ENCODE measurements around the gene STK32C.

DNA sequence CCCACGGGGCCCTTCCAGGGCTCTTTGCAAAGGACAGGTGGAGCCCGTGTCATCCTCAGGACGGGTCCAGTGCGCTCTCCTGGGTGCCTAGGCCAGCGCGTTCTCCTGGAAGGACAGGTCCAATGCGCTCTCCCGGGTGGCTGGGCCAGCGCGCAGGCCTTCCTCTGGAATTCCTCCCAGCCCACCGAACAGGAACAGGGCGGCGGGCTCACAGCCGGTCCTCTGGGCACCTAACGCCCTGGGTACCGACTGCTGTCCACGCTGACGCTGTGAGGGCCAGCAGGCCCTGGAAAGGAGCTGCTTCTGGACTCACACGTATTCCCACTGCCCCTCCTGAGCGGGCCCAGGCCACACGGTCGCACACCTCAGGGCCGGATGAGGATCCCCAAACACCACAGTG is 49.3 kb downstream of the STK32C start:
- TF ChIP-seq CTCF (IDR thresholded peaks at IDR 0.05) (no peak), POLR2A (IDR thresholded peaks at IDR 0.05) (no peak)
